MCF 10A (cell line): Measurements from ENCODE around the gene LAMP1. TPM values are rescaled to one million over a fixed set of nuclear protein-coding genes. Genes with fewer than 3 reads are reported as not detected.

ENCODE experiments used
- BruUV-seq: library from RNA; stranded (reverse); fragments of 400-500 nt; replicated peaks from 2 replicates; lab custom pipeline; 2021; lab: Mats Ljungman, UMichigan
- CTCF ChIA-PET: fragments of 300-600 bp; sonication (Branson Sonifier 250); formaldehyde crosslinking; extraction: SDS; loops from one replicate; lab custom pipeline; 2021; ENCODE audit warnings: antibody characterized with exemption, inconsistent platforms; lab: Yijun Ruan, JAX
- POLR2A ChIA-PET: fragments of 300-600, 350-650 bp; sonication (Branson Sonifier 250); formaldehyde crosslinking; extraction: SDS; loops from one replicate; lab custom pipeline; 2020; ENCODE audit warnings: antibody characterized with exemption, inconsistent platforms; lab: Yijun Ruan, JAX
- DNase-seq: peaks from one replicate; pipeline ENCODE4 v3.0.0-alpha.2; 2018; ENCODE audit not compliant: unreplicated experiment
- H3K27ac Mint-ChIP-seq: one replicate; pipeline ENCODE4 v1.8.0; 2022; ENCODE audit warnings: mild to moderate bottlenecking, low read depth, mixed read lengths; ENCODE audit not compliant: unreplicated experiment
- H3K27me3 Mint-ChIP-seq: one replicate; pipeline ENCODE4 v1.8.0; 2022; ENCODE audit warnings: mixed read lengths; ENCODE audit not compliant: insufficient read depth, unreplicated experiment
- H3K36me3 Mint-ChIP-seq: one replicate; pipeline ENCODE4 v1.8.0; 2022; ENCODE audit warnings: mild to moderate bottlenecking, moderate library complexity, mixed read lengths; ENCODE audit not compliant: insufficient read depth, unreplicated experiment
- H3K4me1 Mint-ChIP-seq: one replicate; pipeline ENCODE4 v1.8.0; 2022; ENCODE audit warnings: mixed read lengths; ENCODE audit not compliant: insufficient read depth, unreplicated experiment
- H3K4me3 Mint-ChIP-seq: one replicate; pipeline ENCODE4 v1.8.0; 2022; ENCODE audit warnings: mild to moderate bottlenecking, moderate library complexity, mixed read lengths; ENCODE audit not compliant: unreplicated experiment
- H3K9me3 Mint-ChIP-seq: one replicate; pipeline ENCODE4 v1.8.0; 2022; ENCODE audit warnings: mixed read lengths; ENCODE audit not compliant: unreplicated experiment
- intact Hi-C: fragments of 100-400 bp; cut with micrococcal nuclease; formaldehyde crosslinking; loops from 2 replicates; pipeline ENCODE4 v1.14.1; 2022
- total RNA-seq: library from RNA; stranded (reverse); gene quantifications from 2 replicates; pipeline ENCODE4 v1.2.3, GENCODE V29; 2022
- TF ChIP-seq, protein P1 (sequence below): fragments of 200-600 bp; IDR thresholded peaks from one replicate; pipeline ENCODE4 v1.8.0; 2022; ENCODE audit warnings: antibody characterized with exemption, mild to moderate bottlenecking; ENCODE audit not compliant: unreplicated experiment

The LAMP1 gene
- total RNA-seq, 1 experiment from 2014 or later: 150 TPM

DNA sequence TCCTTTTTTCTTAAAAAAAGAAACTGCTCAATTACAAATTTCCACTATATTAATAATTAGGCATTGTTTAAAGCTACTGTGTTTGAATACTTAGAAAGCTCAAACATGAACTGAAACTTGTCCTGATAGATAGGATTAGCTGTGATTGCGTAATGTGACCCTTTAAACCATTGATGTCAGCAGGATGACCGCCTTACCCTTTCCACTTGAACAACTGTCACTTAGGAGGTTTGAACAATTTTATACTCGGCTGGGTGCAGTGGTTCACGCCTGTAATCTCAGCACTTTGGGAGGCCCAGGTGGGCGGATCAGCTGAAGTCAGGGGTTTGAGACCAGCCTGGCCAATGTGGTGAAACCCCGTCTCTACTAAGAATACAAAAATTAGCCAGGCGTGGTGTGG is 2.9 kb downstream of the LAMP1 start:
- no peaks in the 10 kb centered on the region for H3K27me3 Mint-ChIP-seq
- H3K4me1 Mint-ChIP-seq: peaks cover 15% of the 10 kb centered on the region
- TSS peak; percentile 1 for BruUV-seq

DNA sequence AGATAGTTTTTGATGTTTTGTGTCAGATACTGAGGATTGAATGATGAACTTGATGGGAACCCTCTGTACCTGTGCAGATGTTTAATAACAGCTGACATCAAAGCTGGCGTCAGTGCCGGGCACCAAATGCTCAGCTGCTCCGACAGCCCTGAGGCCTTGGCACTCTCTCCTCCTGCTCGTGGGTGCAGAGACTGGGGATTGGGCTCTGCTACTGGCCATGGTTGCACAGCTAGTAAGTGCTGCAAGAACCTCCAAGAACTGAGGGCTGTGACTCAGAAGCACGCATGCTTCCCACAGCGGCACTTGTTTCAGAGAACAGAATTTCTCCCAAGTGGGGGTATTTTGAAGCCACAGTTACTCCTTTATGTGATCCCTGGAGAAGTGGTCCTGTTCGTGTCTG is 5.9 kb downstream of the LAMP1 start:
- no peaks in the 10 kb centered on the region for H3K9me3 Mint-ChIP-seq
- TF ChIP-seq, protein P1, sequence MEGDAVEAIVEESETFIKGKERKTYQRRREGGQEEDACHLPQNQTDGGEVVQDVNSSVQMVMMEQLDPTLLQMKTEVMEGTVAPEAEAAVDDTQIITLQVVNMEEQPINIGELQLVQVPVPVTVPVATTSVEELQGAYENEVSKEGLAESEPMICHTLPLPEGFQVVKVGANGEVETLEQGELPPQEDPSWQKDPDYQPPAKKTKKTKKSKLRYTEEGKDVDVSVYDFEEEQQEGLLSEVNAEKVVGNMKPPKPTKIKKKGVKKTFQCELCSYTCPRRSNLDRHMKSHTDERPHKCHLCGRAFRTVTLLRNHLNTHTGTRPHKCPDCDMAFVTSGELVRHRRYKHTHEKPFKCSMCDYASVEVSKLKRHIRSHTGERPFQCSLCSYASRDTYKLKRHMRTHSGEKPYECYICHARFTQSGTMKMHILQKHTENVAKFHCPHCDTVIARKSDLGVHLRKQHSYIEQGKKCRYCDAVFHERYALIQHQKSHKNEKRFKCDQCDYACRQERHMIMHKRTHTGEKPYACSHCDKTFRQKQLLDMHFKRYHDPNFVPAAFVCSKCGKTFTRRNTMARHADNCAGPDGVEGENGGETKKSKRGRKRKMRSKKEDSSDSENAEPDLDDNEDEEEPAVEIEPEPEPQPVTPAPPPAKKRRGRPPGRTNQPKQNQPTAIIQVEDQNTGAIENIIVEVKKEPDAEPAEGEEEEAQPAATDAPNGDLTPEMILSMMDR: no peak
- POLR2A ChIA-PET: interaction anchor here (0.9 kb wide), 1 partner anchor 15 kb away, joined by 3 read pairs; no protein-coding TSS in a partner anchor
- no peak for DNase-seq
- intact Hi-C loops: no loop called here
- H3K27me3 Mint-ChIP-seq: no peaks in the 10 kb centered on the region
- CTCF ChIA-PET: no interaction called here
- no peak overlapping the region for H3K4me3 Mint-ChIP-seq
- H3K4me1 Mint-ChIP-seq: peaks cover 16% of the 10 kb centered on the region
- H3K27ac Mint-ChIP-seq: no peak overlapping the region
- peaks cover 17% of the 10 kb centered on the region for H3K36me3 Mint-ChIP-seq
- BruUV-seq: no TSS peak

More for the DNA sequence above, 2.9 kb downstream of the LAMP1 start:
- H3K9me3 Mint-ChIP-seq: no peaks in the 10 kb centered on the region
- H3K4me3 Mint-ChIP-seq: no peak overlapping the region
- ChIA-PET CTCF (interaction anchor here (0.6 to 1.2 kb wide), 2 partner anchors 60 to 91 kb away, joined by 3 read pairs; no protein-coding TSS in a partner anchor), POLR2A (interaction anchor here (1.0 to 3.5 kb wide), 2 partner anchors 91 to 94 kb away, joined by 3 to 36 read pairs; partner anchors contain the start of genes CUL4A and PCID2)
- H3K27ac Mint-ChIP-seq: no peak overlapping the region
- peaks cover 24% of the 10 kb centered on the region for H3K36me3 Mint-ChIP-seq
- intact Hi-C loops: loop anchor here (5.0 to 10.0 kb wide), 2 partner anchors 93 to 265 kb away; partner anchors contain the start of genes CUL4A and PCID2
- no peak for DNase-seq
- TF ChIP-seq, protein P1: no peak

DNA sequence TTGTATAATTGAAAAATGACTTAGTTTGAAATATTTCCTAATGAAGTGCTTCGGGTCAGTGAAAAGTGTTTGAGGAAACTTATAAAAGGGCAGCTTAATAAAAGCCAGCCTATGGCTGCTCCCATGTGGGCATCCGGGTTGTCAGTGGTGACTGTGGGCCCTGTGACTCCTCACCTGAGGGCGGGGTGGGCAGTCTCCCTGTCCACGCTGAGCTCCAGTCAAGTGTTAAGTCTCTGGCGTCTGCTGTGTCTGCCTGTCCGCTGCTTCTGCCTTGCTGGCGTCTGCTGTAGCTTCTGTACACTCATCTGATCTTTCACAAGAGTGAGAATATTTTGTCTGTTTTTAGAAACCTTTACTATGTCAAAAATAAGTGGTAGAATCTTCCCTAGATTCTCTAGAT is 7.1 kb downstream of the LAMP1 start:
- Mint-ChIP-seq H3K27me3 (no peaks in the 10 kb centered on the region), H3K36me3 (peaks cover 9% of the 10 kb centered on the region), H3K27ac (peak overlapping the region; percentile 82), H3K4me1 (peaks cover 11% of the 10 kb centered on the region), H3K9me3 (no peaks in the 10 kb centered on the region), H3K4me3 (no peak overlapping the region)
- intact Hi-C loops: no loop called here
- no peak for DNase-seq
- CTCF ChIA-PET: interaction anchor here (0.6 to 0.7 kb wide), 3 partner anchors 15 to 243 kb away, joined by 3 read pairs; no protein-coding TSS in a partner anchor
- no TSS peak for BruUV-seq
- TF ChIP-seq, protein P1: no peak
- POLR2A ChIA-PET: interaction anchor here (0.6 to 2.2 kb wide), 4 partner anchors 26 to 189 kb away, joined by 3 to 9 read pairs (median 4); partner anchors contain the start of gene CUL4A

DNA sequence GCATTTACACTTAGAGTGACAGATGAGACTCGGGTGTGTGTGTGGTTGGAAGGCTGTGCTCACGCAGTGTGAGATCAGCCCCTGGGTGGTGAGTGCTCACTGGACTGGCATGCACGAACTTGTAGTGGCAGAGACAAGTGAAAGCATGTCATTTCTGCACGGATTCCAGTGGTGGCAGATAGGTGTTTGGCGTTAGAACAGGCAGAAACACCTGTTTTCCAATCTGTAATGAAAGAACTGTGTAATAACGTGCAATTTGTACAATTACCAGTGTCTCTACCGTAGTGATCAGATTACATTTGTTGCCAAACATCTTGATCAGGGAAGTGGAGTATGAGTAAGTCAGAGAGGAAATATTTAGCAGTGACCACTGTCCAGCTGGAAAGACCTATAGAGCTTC is 8.2 kb downstream of the LAMP1 start:
- peak overlapping the region; percentile 82 for H3K27ac Mint-ChIP-seq
- POLR2A ChIA-PET: interaction anchor here (0.5 to 2.8 kb wide), 9 partner anchors 7 to 188 kb away, joined by 3 to 9 read pairs (median 3); partner anchors contain the start of genes CUL4A, LAMP1 and PCID2
- no peaks in the 10 kb centered on the region for H3K27me3 Mint-ChIP-seq
- peaks cover 19% of the 10 kb centered on the region for H3K36me3 Mint-ChIP-seq
- intact Hi-C loops: no loop called here
- BruUV-seq: no TSS peak
- CTCF ChIA-PET: interaction anchor here (0.7 kb wide), 1 partner anchor 262 kb away, joined by 3 read pairs; no protein-coding TSS in a partner anchor
- no peaks in the 10 kb centered on the region for H3K9me3 Mint-ChIP-seq
- TF ChIP-seq, protein P1: no peak
- H3K4me3 Mint-ChIP-seq: peak overlapping the region; percentile 59
- peak; percentile 65 for DNase-seq
- peaks cover 11% of the 10 kb centered on the region for H3K4me1 Mint-ChIP-seq
